C4-2B (cell line): ENCODE measurements around the gene UGT1A10.
"Not testable (repeated sequence)": the region's sequence is repeated elsewhere in the genome, so short reads cannot be mapped to it uniquely, and the experiment has no call there.

Experiments used
- H3K27ac ChIP-seq: fragments of 450-650 bp; 2 replicates; pipeline ENCODE4 v1.5.1; 2017
- ZFX ChIP-seq: fragments of 450-650 bp; IDR thresholded peaks from 2 replicates; pipeline ENCODE4 v1.6.1; 2017
- TF ChIP-seq, protein P1 (sequence below): fragments of 450-650 bp; conservative IDR thresholded peaks from 2 replicates; pipeline ENCODE4 v1.5.1; 2017; ENCODE audit warnings: mild to moderate bottlenecking

UGT1A10 gene

DNA sequence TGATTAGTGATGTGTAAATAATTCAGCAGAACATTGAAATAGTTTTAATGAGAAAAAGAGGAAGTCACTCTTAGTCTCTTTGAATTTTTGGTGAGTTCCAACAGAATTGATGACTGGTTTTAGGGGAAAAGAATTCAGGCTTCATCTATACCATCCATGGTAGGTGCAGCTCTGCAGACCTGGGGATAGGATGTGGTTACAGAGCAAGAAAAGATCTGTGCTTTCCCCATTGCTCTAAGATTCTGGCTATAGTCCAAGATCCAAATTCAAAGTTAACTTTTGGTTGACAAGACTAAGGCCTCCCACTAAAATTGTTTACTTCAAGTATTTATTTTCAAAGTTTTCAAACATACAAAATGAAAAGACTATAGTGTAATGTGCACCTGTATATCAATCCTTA lies 3.6 kb downstream of the UGT1A10 start:
- H3K27ac ChIP-seq, result no peak overlapping the region
- TF ChIP-seq, protein P1, sequence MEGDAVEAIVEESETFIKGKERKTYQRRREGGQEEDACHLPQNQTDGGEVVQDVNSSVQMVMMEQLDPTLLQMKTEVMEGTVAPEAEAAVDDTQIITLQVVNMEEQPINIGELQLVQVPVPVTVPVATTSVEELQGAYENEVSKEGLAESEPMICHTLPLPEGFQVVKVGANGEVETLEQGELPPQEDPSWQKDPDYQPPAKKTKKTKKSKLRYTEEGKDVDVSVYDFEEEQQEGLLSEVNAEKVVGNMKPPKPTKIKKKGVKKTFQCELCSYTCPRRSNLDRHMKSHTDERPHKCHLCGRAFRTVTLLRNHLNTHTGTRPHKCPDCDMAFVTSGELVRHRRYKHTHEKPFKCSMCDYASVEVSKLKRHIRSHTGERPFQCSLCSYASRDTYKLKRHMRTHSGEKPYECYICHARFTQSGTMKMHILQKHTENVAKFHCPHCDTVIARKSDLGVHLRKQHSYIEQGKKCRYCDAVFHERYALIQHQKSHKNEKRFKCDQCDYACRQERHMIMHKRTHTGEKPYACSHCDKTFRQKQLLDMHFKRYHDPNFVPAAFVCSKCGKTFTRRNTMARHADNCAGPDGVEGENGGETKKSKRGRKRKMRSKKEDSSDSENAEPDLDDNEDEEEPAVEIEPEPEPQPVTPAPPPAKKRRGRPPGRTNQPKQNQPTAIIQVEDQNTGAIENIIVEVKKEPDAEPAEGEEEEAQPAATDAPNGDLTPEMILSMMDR, result no peak
- no peak for TF ChIP-seq ZFX

DNA sequence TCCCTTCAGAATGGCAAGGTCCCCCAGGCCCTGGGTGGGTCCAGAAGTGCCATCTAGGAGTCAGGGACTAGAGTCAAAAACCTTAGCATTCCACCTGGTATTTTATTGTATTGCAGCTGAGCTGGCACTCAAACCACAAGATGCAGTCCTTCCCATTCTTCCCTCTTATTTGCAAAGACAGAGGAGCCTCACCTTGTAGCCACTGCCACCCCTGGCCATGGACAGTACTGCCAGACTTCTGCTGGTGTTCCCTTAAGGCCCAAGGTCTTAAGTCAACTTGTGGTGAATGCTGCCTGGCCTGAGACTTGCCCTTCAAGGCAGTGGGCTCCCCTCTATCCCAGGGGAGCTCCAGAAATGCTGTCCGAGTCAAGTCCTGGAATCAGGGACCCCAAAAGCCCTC lies 6.9 kb downstream of the UGT1A10 start:
- H3K27ac ChIP-seq, result no peak overlapping the region
- TF ChIP-seq, protein P1, result peak; percentile 37
- no peak for TF ChIP-seq ZFX

DNA sequence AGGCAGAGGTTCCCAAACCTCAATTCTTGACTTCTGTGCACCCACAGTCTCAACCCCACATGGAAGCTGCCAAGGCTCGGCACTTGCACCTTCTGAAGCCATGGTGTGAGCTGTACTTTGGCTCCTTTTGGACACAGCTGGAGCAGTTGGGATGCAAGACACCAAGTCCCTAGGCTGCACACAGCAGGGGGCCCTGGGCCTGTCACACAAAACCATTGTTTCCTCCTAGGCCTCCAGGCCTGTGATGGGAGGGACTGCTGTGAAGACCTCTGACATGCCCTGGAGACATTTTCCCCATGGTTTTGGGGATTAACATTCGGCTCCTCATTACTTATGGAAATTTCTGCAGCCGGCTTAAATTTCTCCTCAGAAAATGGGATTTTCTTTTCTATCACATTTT lies 9.8 kb downstream of the UGT1A10 start:
- H3K27ac ChIP-seq, result not testable (repeated sequence)

DNA sequence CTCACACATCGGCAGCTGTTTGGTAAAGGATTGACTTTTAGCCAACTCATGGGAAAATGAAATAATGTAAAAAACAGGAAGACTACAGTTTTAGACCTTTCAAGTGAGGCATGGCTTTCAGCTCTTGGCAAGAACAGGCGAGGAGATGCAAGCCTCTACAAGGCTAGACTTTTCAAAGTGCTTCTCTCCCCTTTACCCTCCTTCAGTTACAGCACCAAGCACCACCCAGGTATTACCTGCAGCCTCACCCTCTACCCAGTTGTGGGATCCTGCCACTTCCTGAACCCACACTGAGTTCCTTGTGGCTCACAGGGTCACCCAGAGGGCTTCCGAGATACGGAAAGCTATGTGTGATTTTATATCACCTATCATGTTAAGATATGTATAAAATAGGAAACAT lies 14.7 kb downstream of the UGT1A10 start:
- no peak overlapping the region for H3K27ac ChIP-seq
- TF ChIP-seq, protein P1, result no peak

GRCh38 chr2:233651430-233651829 lies 15.2 kb downstream of the UGT1A10 start:
- H3K27ac ChIP-seq, result no peak overlapping the region
- TF ChIP-seq ZFX, result no peak
- TF ChIP-seq, protein P1, result no peak

DNA sequence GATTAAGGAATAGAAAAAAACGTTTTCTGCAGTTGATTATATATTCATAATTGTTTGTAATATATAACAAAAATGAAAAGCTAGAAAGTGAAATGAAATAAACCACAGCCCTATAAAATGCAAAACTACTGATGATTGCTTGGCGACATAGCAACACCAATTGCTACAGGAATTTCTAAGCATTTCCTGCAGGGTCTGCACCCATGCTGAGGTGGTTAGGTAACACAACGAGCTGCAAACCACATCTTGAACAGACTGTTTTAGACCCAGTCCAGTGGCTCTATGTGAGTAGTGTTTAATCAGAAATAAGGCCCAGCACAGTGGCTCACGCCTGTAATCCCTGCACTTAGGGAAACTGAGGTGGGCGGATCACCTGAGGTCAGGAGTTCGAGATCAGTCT lies 18.3 kb downstream of the UGT1A10 start:
- no peak overlapping the region for H3K27ac ChIP-seq
- TF ChIP-seq ZFX, result no peak
- TF ChIP-seq, protein P1, result no peak

DNA sequence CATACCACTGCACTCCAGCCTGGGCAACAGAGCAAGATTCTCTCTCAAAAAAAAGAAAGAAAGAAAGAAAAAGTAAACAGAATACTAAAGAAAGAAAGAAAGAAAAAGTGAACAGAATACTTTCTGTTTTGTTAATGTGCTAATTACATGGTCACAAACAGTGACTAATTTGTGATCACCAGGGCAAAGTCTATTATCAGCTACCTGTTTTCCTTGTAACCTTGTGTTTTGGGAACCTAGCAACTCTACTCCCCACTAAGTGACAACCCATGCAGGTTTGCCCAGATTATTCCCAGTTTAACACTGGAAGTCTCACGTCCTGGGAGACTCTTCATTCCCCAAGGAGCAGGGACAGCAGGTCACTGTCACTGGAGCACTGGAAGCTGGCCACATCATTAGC lies 18.8 kb downstream of the UGT1A10 start:
- no peak overlapping the region for H3K27ac ChIP-seq

DNA sequence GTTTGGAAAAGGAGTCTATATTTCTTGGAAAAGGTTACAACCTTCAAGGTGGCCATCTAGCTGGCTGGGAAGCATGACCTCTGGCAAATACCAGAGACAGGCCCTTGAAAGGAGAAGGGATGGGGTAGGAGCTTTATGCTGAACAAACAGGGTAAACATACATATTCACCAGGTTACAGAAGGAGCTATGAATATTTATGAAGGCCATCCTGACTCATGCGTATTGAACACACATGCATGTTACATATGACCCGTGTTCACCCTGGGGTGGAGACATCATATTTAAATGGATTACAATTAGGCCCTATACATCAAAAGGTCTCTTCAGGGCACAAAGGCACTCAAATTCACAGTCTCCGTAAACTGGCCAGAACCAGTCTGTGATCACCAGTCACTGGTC lies 19.7 kb downstream of the UGT1A10 start:
- H3K27ac ChIP-seq, result not testable (repeated sequence)

More for the DNA sequence above, 18.8 kb downstream of the UGT1A10 start:
- TF ChIP-seq ZFX, result no peak
- TF ChIP-seq, protein P1, result no peak

- H3K27ac ChIP-seq, result no peak overlapping the region
- TF ChIP-seq, protein P1, result no peak
- no peak for TF ChIP-seq ZFX
Observed at GRCh38 chr2:233656443-233656842, 20.2 kb downstream of the UGT1A10 start.
